Smooth muscle cell (in vitro differentiated cells): ENCODE data around the gene MAGI2. TPM values are rescaled to one million over a fixed set of nuclear protein-coding genes. Genes with fewer than 3 reads are reported as not detected.

Source experiments
- DNase-seq: peaks from one replicate; lab custom pipeline; 2025; ENCODE audit not compliant: unreplicated experiment; lab: John Stamatoyannopoulos, UW
- H2AFZ ChIP-seq: fragments of 200-600 bp; sonication (generic); 2 replicates; pipeline ENCODE4 v1.6.0; 2016; ENCODE audit warnings: antibody characterized with exemption, low read depth, mild to moderate bottlenecking
- H3F3A ChIP-seq: fragments of 200-600 bp; sonication (generic); 2 replicates; pipeline ENCODE4 v1.6.0; 2017; ENCODE audit warnings: antibody characterized with exemption, low read depth
- H3K27ac ChIP-seq: fragments of 200-600 bp; sonication (generic); 2 replicates; pipeline ENCODE4 v1.5.1; 2016; ENCODE audit warnings: low read depth, mild to moderate bottlenecking
- H3K27me3 ChIP-seq: fragments of 200-600 bp; sonication (generic); 2 replicates; pipeline ENCODE4 v1.6.1; 2016; ENCODE audit warnings: low read depth, mild to moderate bottlenecking
- H3K36me3 ChIP-seq: fragments of 200-600 bp; sonication (generic); 2 replicates; pipeline ENCODE4 v1.5.1; 2016; ENCODE audit warnings: low read depth
- H3K4me1 ChIP-seq: fragments of 200-600 bp; sonication (generic); 2 replicates; pipeline ENCODE4 v1.5.1; 2016; ENCODE audit warnings: low read depth
- H3K4me2 ChIP-seq: fragments of 200-600 bp; sonication (generic); 2 replicates; pipeline ENCODE4 v1.6.0; 2016; ENCODE audit warnings: mild to moderate bottlenecking
- H3K4me3 ChIP-seq: fragments of 200-600 bp; sonication (generic); 2 replicates; pipeline ENCODE4 v1.5.1; 2016; ENCODE audit warnings: mild to moderate bottlenecking
- H3K79me2 ChIP-seq: fragments of 200-600 bp; sonication (generic); 2 replicates; pipeline ENCODE4 v1.6.0; 2016; ENCODE audit warnings: low read depth, mild to moderate bottlenecking
- H3K9ac ChIP-seq: fragments of 200-600 bp; sonication (generic); 2 replicates; pipeline ENCODE4 v1.6.0; 2016; ENCODE audit warnings: low read depth
- H3K9me3 ChIP-seq: fragments of 200-600 bp; sonication (generic); replicated peaks from 2 replicates; pipeline ENCODE4 v1.5.1; 2016; ENCODE audit warnings: low read depth
- H4K20me1 ChIP-seq: fragments of 200-600 bp; sonication (generic); 2 replicates; pipeline ENCODE4 v1.6.0; 2016; ENCODE audit warnings: low read depth
- WGBS: methylation state at CpG from one replicate; pipeline ENCODE4 v1.1.7; 2016; ENCODE audit warnings: low lambda C conversion rate; 5-methylcytosine and 5-hydroxymethylcytosine counted together
- polyA plus RNA-seq: library from polyadenylated mRNA; unstranded; fragments of >200 nt; fragmentation: Nextera tagmentation; extraction: Ambion mirVana; gene quantifications from 2 replicates; pipeline ENCODE4 v1.2.1, GENCODE V29; 2016
- total RNA-seq: library from RNA; depleted of rRNA; stranded (reverse); fragments of >200 nt; gene quantifications from 2 replicates; pipeline ENCODE4 v1.2.3, GENCODE V29; 2014
- TF ChIP-seq, protein P1 (sequence below): fragments of 200-600 bp; sonication (generic); IDR thresholded peaks from 2 replicates; pipeline ENCODE4 v1.5.1; 2017; ENCODE audit warnings: borderline replicate concordance, mild to moderate bottlenecking, antibody characterized with exemption; ENCODE audit not compliant: insufficient read depth, poor library complexity, severe bottlenecking

Gene MAGI2
- total and polyA plus RNA-seq, 2 experiments from 2014 or later, result 3.4 to 10.7 TPM

DNA sequence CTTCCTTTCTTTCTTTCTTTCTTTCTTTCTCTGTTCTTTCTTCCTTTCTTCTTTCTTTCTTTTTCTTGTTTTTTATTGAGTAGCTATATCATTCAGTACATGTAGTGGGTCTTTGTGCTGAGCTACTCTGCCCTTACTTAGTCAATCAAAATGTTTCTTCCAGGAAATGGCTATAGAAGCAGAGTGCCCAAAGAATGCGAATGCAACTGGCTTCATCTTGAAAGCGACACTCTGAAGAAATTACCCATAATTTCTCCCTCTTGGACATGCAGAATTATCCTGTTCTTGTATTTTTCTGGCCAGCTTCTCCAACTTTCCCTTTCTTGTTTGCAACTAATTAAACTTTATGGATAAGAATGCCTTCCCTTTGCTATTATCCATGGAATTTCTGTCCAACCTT, 441.5 kb downstream of the MAGI2 start:
- H2AFZ ChIP-seq, result no peak overlapping the region
- DNase-seq, result no peak
- no peaks in the 10 kb centered on the region for H3K9me3 ChIP-seq
- H3K4me2 ChIP-seq, result no peak overlapping the region
- H4K20me1 ChIP-seq, result peaks cover 5% of the 10 kb centered on the region
- H3K9ac ChIP-seq, result no peak overlapping the region
- no peaks in the 10 kb centered on the region for H3F3A ChIP-seq
- WGBS, result 89% methylated on average over 2 of the region's 2 CpGs
- no peak overlapping the region for H3K27ac ChIP-seq
- no peaks in the 10 kb centered on the region for H3K4me1 ChIP-seq
- H3K4me3 ChIP-seq, result no peak overlapping the region
- no peaks in the 10 kb centered on the region for H3K79me2 ChIP-seq
- TF ChIP-seq, protein P1, sequence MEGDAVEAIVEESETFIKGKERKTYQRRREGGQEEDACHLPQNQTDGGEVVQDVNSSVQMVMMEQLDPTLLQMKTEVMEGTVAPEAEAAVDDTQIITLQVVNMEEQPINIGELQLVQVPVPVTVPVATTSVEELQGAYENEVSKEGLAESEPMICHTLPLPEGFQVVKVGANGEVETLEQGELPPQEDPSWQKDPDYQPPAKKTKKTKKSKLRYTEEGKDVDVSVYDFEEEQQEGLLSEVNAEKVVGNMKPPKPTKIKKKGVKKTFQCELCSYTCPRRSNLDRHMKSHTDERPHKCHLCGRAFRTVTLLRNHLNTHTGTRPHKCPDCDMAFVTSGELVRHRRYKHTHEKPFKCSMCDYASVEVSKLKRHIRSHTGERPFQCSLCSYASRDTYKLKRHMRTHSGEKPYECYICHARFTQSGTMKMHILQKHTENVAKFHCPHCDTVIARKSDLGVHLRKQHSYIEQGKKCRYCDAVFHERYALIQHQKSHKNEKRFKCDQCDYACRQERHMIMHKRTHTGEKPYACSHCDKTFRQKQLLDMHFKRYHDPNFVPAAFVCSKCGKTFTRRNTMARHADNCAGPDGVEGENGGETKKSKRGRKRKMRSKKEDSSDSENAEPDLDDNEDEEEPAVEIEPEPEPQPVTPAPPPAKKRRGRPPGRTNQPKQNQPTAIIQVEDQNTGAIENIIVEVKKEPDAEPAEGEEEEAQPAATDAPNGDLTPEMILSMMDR, result no peak
- H3K27me3 ChIP-seq, result no peaks in the 10 kb centered on the region
- H3K36me3 ChIP-seq, result no peaks in the 10 kb centered on the region

GRCh38 chr7:79009647-79010046, 443.8 kb downstream of the MAGI2 start:
- H3K36me3 ChIP-seq, result no peaks in the 10 kb centered on the region
- H3K4me2 ChIP-seq, result no peak overlapping the region
- no peaks in the 10 kb centered on the region for H3K79me2 ChIP-seq
- H3K27ac ChIP-seq, result no peak overlapping the region
- TF ChIP-seq, protein P1, result no peak
- H3K4me1 ChIP-seq, result no peaks in the 10 kb centered on the region
- no peaks in the 10 kb centered on the region for H3K27me3 ChIP-seq
- H3K4me3 ChIP-seq, result no peak overlapping the region
- no peaks in the 10 kb centered on the region for H3F3A ChIP-seq
- no peak overlapping the region for H3K9ac ChIP-seq
- H2AFZ ChIP-seq, result no peak overlapping the region
- H3K9me3 ChIP-seq, result no peaks in the 10 kb centered on the region
- DNase-seq, result no peak
- H4K20me1 ChIP-seq, result peaks cover 5% of the 10 kb centered on the region

GRCh38 chr7:79008786-79009185, 444.7 kb downstream of the MAGI2 start:
- no peak overlapping the region for H3K9ac ChIP-seq
- DNase-seq, result no peak

DNA sequence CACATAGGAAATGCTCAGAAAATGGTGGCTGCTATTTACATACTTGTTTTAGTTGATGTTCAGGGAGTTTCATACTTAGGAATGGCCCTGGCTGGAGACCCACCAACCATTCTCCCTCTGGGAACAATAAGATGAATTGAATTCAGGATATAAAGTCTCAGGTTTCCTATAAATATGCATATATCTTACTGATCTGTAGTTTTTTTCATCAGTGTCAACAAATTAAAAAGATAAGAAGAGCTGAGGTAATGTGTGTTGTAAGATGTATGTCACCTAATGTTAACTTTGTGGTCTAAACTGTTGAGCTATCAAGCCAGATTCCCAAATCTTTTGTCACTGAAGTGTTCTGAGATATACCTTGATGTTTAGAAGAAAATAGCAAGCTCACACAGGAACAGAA, 457.5 kb downstream of the MAGI2 start:
- H3K4me1 ChIP-seq, result no peaks in the 10 kb centered on the region
- H3K9me3 ChIP-seq, result no peaks in the 10 kb centered on the region
- H4K20me1 ChIP-seq, result no peaks in the 10 kb centered on the region
- H3K27ac ChIP-seq, result no peak overlapping the region
- H2AFZ ChIP-seq, result no peak overlapping the region
- H3K4me2 ChIP-seq, result no peak overlapping the region
- no peaks in the 10 kb centered on the region for H3F3A ChIP-seq
- H3K36me3 ChIP-seq, result no peaks in the 10 kb centered on the region
- TF ChIP-seq, protein P1, result no peak
- H3K27me3 ChIP-seq, result no peaks in the 10 kb centered on the region
- H3K9ac ChIP-seq, result no peak overlapping the region
- no peaks in the 10 kb centered on the region for H3K79me2 ChIP-seq
- no peak overlapping the region for H3K4me3 ChIP-seq
- DNase-seq, result no peak

More at GRCh38 chr7:79008786-79009185, 444.7 kb downstream of the MAGI2 start:
- H3K4me3 ChIP-seq, result no peak overlapping the region
- no peaks in the 10 kb centered on the region for H3K79me2 ChIP-seq
- TF ChIP-seq, protein P1, result no peak
- H3K4me1 ChIP-seq, result no peaks in the 10 kb centered on the region
- no peaks in the 10 kb centered on the region for H3K9me3 ChIP-seq
- 62% methylated on average over 1 of the region's 1 CpG for WGBS
- H2AFZ ChIP-seq, result no peak overlapping the region
- no peak overlapping the region for H3K4me2 ChIP-seq
- H3F3A ChIP-seq, result no peaks in the 10 kb centered on the region
- H3K27me3 ChIP-seq, result no peaks in the 10 kb centered on the region
- H4K20me1 ChIP-seq, result peaks cover 5% of the 10 kb centered on the region
- H3K36me3 ChIP-seq, result no peaks in the 10 kb centered on the region
- no peak overlapping the region for H3K27ac ChIP-seq
